Ascending aorta (tissue), 2 donors: ENCODE measurements around the gene HPN. TPM values are rescaled to one million over a fixed set of nuclear protein-coding genes. Genes with fewer than 3 reads are reported as not detected.
"Not testable (repeated sequence)": the region's sequence is repeated elsewhere in the genome, so short reads cannot be mapped to it uniquely, and the experiment has no call there.

Experiments
- DNase-seq, 2 donors: peaks; one replicate each; pipeline ENCODE4 v3.0.0-alpha.2; 2019; ENCODE audit warnings: low spot score in 2 of 2
- H3K27ac ChIP-seq, 2 donors: fragments of 200-600 bp; sonication (generic); one replicate each; pipeline ENCODE4 v1.5.1; 2016 to 2017; ENCODE audit warnings: mild to moderate bottlenecking in 1 of 2
- H3K27me3 ChIP-seq: fragments of 200-600 bp; sonication (generic); one replicate; pipeline ENCODE4 v1.5.1; 2017
- H3K36me3 ChIP-seq, 2 donors: fragments of 200-600 bp; sonication (generic); one replicate each; pipeline ENCODE4 v1.5.1; 2016
- H3K4me1 ChIP-seq, 2 donors: fragments of 200-600 bp; sonication (generic); one replicate each; pipeline ENCODE4 v1.5.1; 2016 to 2017; ENCODE audit warnings: mild to moderate bottlenecking in 1 of 2
- H3K4me3 ChIP-seq, 2 donors: fragments of 200-600 bp; sonication (generic); one replicate each; pipeline ENCODE4 v1.5.1; 2016 to 2017; ENCODE audit warnings: mild to moderate bottlenecking in 1 of 2
- H3K9me3 ChIP-seq, 2 donors: fragments of 200-600 bp; sonication (generic); one replicate each; pipeline ENCODE4 v1.5.1; 2016
- intact Hi-C: fragments of 100-400 bp; cut with DNase I; formaldehyde crosslinking; loops from one replicate; pipeline ENCODE4 v1.15.1; 2023
- total RNA-seq: library from RNA; depleted of rRNA; stranded (reverse); fragments of >200 nt; gene quantifications from one replicate; pipeline ENCODE4 v1.1.0, GENCODE V29; 2016
- TF ChIP-seq, protein P1 (sequence below), 3 experiments: fragments of 200-600 bp in 2 of 3; fragments of 450-650 bp in 1 of 3; sonication (generic) in 2 of 3; IDR thresholded peaks; one replicate each; pipeline ENCODE4 v1.5.1; 2016 to 2019; ENCODE audit warnings: antibody characterized with exemption in 3 of 3, mild to moderate bottlenecking in 1 of 3, moderate library complexity in 1 of 3

The HPN gene
- total RNA-seq, 1 donor from 2014 or later, result 0.85 TPM

DNA sequence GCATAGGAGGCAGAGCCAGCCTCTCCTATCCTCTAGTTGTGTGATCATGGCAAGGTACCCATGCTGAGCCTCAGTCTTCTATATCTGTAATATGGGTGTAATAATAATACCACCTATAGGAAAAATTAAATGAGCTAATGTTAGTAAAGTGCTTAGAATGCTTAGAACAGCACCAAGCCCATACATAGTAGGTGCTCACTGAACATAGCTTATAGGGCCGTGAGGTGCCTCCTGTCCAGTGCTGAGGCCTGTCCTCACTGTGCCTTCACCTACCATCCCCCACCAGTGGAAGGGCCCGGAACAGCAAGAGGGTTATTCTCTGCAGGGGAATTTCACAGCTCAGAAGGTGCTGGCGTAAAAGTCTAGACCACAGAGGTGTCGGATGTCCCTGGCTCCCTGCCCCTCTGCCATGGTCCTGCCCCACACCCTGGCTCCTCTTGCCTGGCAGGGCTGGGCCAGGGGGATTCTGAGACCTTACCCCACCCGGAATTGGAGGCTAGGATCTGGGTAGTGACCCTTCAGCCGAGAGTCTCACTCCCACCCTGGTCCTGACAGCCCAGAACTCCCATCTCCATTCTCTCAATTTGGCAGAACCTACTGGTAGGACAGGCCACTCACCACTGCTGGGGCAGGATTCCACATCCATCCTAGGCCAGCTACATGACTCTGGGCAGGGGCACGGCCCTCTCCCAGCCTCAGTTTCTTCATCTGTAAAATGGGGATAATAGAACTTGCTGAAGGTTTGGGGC is 13.5 kb upstream of the HPN start:
- no peak for DNase-seq
- Histone ChIP-seq H3K4me3 (no peak overlapping the region), H3K36me3 (peaks cover 35 to 41% of the 10 kb centered on the region in 2 donors), H3K27ac (no peak overlapping the region), H3K27me3 (no peaks in the 10 kb centered on the region), H3K4me1 (peaks cover 4 to 10% of the 10 kb centered on the region in 2 donors), H3K9me3 (no peaks in the 10 kb centered on the region)
- TF ChIP-seq, protein P1, sequence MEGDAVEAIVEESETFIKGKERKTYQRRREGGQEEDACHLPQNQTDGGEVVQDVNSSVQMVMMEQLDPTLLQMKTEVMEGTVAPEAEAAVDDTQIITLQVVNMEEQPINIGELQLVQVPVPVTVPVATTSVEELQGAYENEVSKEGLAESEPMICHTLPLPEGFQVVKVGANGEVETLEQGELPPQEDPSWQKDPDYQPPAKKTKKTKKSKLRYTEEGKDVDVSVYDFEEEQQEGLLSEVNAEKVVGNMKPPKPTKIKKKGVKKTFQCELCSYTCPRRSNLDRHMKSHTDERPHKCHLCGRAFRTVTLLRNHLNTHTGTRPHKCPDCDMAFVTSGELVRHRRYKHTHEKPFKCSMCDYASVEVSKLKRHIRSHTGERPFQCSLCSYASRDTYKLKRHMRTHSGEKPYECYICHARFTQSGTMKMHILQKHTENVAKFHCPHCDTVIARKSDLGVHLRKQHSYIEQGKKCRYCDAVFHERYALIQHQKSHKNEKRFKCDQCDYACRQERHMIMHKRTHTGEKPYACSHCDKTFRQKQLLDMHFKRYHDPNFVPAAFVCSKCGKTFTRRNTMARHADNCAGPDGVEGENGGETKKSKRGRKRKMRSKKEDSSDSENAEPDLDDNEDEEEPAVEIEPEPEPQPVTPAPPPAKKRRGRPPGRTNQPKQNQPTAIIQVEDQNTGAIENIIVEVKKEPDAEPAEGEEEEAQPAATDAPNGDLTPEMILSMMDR (IDR thresholded peaks at IDR 0.05), result no peak
- intact Hi-C loops, result no loop called here

DNA sequence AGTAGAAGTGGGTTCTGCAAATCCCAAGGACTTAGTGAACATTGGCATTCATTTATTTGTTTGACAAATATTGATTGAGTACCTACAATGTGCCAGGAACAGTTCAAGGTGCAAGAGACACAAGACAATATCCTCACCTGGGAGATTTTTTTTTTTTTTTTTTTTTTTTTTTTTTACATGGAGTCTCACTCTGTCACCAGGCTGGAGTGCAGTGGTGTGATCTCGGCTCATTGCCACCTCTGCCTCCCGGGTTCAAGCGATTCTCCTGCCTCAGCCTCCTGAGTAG is 13.0 kb upstream of the HPN start:
- H3K4me3 ChIP-seq, H3K27me3 ChIP-seq, H3K9me3 ChIP-seq, H3K27ac ChIP-seq, intact Hi-C loops, DNase-seq: not testable (repeated sequence)
- peaks cover 30 to 38% of the 10 kb centered on the region in 2 donors for H3K36me3 ChIP-seq
- H3K4me1 ChIP-seq, result peaks cover 4 to 10% of the 10 kb centered on the region in 2 donors

DNA sequence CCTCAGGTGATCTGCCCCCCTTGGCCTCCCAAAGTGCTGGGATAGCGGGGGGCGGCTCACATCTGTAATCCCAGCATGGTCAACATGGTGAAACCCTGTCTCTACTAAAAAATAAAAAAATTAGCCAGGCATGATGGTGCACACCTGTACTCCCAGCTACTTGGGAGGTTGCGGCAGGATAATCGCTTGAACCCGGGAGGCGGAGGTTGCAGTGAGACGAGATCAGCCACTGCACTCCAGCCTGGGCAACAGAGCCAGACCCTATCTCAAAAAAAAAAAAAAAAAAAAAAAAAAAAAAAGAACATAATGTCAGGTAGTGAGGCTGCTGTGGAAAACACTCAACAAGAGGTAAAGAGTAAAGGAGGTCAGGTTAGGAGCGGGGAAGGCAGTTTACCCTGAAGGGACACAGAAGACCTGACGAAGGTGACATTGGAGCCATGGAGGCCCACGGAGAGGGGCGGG is 12.2 kb upstream of the HPN start:
- H3K27ac ChIP-seq, H3K4me3 ChIP-seq, H3K9me3 ChIP-seq, DNase-seq, intact Hi-C loops, H3K27me3 ChIP-seq: not testable (repeated sequence)
- Histone ChIP-seq H3K4me1 (peaks cover 4 to 10% of the 10 kb centered on the region in 2 donors), H3K36me3 (peaks cover 22 to 37% of the 10 kb centered on the region in 2 donors)

DNA sequence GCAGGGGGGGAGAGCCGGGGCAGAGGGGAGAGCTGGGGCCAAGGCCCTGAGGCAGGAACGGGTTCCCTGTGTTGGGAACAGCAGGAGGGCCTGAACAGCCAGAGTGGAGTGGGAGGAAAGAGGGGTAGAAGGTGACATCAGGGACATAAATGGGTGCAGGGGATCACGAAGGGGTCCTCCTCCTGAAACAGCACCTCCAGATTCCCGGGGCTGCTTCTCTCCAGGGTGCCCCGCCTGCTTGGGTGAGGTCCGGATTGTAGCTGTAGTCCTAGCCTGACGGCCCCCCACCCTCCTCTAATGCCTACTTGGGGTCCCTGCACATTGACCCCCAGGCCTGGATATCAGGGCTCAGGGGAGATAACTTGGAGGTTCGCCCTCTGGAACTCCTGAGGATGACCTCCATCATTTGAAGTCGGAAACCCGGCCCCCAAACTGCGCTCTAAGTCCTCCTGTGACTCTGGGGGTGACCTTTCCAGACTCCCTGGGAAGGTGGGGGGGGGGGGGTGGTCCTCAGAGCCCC is 11.7 kb upstream of the HPN start:
- TF ChIP-seq, protein P1 (IDR thresholded peaks at IDR 0.05), result no peak
- no peak for DNase-seq
- Histone ChIP-seq H3K9me3 (no peaks in the 10 kb centered on the region), H3K4me3 (peak overlapping the region; percentile 65 to 75), H3K36me3 (peaks cover 18 to 37% of the 10 kb centered on the region in 2 donors), H3K4me1 (peaks cover 4 to 10% of the 10 kb centered on the region in 2 donors), H3K27ac (peak overlapping the region in 1 of 2 donors; percentile 43), H3K27me3 (no peaks in the 10 kb centered on the region)
- intact Hi-C loops, result no loop called here

DNA sequence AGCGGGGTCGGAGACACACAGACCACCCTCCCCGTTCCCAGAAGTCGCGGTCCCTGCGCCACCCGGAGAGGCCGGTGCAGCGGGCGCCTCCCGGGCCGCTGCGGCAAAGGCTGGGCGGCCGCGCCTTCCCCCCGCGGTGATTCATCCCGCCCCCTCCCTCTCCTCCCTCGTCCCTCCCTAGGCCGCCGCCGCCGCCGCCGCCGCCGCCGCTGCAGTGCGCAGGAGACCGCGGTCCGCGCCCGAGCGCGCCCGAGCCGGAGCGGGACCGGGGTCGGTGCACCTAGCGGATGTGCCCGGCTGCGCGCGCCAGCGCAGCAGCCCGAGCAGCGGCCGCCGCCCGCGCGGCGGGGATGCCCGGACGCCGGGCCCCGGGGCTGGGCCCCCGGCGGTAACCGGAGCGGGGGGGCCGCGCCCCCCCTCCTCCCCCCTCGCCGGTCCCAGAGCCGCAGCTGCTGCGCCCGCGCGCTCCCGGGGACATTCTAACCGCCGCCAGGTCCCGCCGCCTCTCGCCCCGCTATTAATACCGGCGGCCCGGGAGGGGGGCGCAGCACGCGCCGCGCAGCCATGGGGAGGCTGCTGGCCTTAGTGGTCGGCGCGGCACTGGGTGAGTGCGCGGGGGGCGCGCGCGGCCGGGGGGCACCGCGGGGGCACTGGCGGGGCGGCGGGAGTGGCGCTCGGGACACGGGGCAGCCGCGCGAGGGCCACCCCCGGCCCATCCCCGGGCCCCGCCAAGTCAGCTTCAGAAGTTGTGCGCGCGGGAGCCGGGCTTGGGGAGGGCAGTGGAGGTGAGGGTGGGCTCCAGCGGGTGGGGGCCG is 11.1 kb upstream of the HPN start, which contains the start of gene SCN1B:
SCN1B (plus strand) TSS at position 214 of the 815 bp plus-strand sequence; CDS start at position 565, 351 bp downstream.
- H3K27ac ChIP-seq, result peak within 1 kb of the TSS in 1 of 2 donors; percentile 43
- peak in 1 of 2 donors; percentile 74 for DNase-seq
- no peaks in the 10 kb centered on the region for H3K9me3 ChIP-seq
- no peaks in the 10 kb centered on the region for H3K27me3 ChIP-seq
- H3K4me1 ChIP-seq, result peaks cover 4 to 10% of the 10 kb centered on the region in 2 donors
- intact Hi-C loops, result loop anchor here (1.0 kb wide), 1 partner anchor 30 kb away; the partner anchor contains the start of gene GRAMD1A
- peak within 1 kb of the TSS; percentile 65 to 75 for H3K4me3 ChIP-seq
- TF ChIP-seq, protein P1 (IDR thresholded peaks at IDR 0.05), result no peak
- peaks cover 12 to 35% of the 10 kb centered on the region in 2 donors for H3K36me3 ChIP-seq

DNA sequence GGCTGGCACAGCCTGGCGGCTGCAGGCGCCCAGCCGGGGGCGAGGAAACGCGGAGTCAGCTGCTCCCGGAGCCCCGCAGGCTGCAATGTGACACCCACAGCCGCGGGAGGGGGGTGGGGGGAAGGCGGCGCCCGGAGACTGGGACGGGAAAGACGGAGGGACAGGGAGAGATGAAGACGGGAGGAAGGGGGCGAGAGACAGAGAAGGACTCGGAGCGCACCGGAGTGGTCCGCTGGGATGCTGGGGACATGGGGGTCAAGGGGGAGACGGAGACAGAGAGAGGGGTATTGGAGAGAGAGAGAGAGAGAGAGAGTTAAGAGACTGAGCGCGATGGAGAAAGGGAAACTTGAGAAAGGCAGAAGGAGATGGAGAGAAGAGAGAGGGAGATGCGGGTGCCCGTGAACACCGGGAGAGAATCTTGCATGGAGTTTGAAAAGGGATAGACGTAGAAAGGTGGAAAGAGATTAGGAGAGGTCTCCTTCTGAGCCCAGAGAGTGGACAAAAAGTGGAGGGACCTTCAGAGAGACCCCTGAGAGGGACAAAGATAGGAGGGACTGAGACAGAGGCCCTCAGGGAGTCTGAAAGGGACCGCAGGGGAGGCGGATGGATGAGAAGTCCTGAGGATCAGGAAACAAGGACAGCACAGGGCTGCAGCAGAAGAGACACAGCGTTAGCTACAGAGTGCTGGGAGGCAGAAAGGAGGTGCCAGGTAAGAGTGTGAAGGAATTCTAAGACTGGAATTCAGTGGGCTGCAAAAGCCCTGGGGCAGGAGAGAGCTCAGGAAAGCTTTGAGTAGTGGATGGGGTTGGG is 10.2 kb upstream of the HPN start:
- Histone ChIP-seq H3K4me3 (peak overlapping the region; percentile 65 to 75), H3K27me3 (no peaks in the 10 kb centered on the region), H3K4me1 (peaks cover 4 to 10% of the 10 kb centered on the region in 2 donors), H3K36me3 (peaks cover 4 to 28% of the 10 kb centered on the region in 2 donors), H3K9me3 (no peaks in the 10 kb centered on the region), H3K27ac (peak overlapping the region in 1 of 2 donors; percentile 0)
- no peak for DNase-seq
- intact Hi-C loops, result loop anchor here (1.0 kb wide), 1 partner anchor 31 kb away; the partner anchor contains the start of gene GRAMD1A
- TF ChIP-seq, protein P1 (IDR thresholded peaks at IDR 0.05), result no peak
